H9 (cell line): Measurements from ENCODE around the gene MRPS10. TPM values are rescaled to one million over a fixed set of nuclear protein-coding genes. Genes with fewer than 3 reads are reported as not detected.

Experiments
- DNase-seq: peaks from one replicate; pipeline ENCODE4 v3.0.0-alpha.2; 2017
- H2AFZ ChIP-seq: one replicate; pipeline ENCODE4 v1.6.1; 2013; ENCODE audit warnings: mild to moderate bottlenecking, low read length, control low read depth, moderate library complexity
- H2AK5ac ChIP-seq: 2 replicates; pipeline ENCODE4 v1.6.1; 2013; ENCODE audit warnings: low read length, control low read depth, mixed read lengths; ENCODE audit not compliant: insufficient read length
- H2BK120ac ChIP-seq: one replicate; pipeline ENCODE4 v1.6.1; 2013; ENCODE audit warnings: low read depth, mild to moderate bottlenecking, low read length, control low read depth, inconsistent platforms; ENCODE audit not compliant: poor library complexity, severe bottlenecking
- H2BK12ac ChIP-seq: 2 replicates; pipeline ENCODE4 v1.6.1; 2013; ENCODE audit warnings: low read length, control low read depth, mixed read lengths, low read depth; ENCODE audit not compliant: insufficient read length
- H2BK15ac ChIP-seq: 2 replicates; pipeline ENCODE4 v1.6.1; 2013; ENCODE audit warnings: low read depth, low read length, control low read depth
- H2BK20ac ChIP-seq: one replicate; pipeline ENCODE4 v1.6.1; 2013; ENCODE audit warnings: low read depth, mild to moderate bottlenecking, low read length, control low read depth, inconsistent platforms; ENCODE audit not compliant: poor library complexity, severe bottlenecking
- H2BK5ac ChIP-seq: 2 replicates; pipeline ENCODE4 v1.6.1; 2013; ENCODE audit warnings: low read length, control low read depth, mixed read lengths; ENCODE audit not compliant: insufficient read length
- H3K14ac ChIP-seq: 2 replicates; pipeline ENCODE4 v1.6.1; 2013; ENCODE audit warnings: low read length, control low read depth; ENCODE audit not compliant: insufficient read depth
- H3K18ac ChIP-seq: 2 replicates; pipeline ENCODE4 v1.6.1; 2013; ENCODE audit warnings: low read depth, mild to moderate bottlenecking, mixed read lengths, low read length, control low read depth; ENCODE audit not compliant: insufficient read length
- H3K23ac ChIP-seq: 2 replicates; pipeline ENCODE4 v1.6.1; 2013; ENCODE audit warnings: low read length, control low read depth, mixed read lengths, low read depth; ENCODE audit not compliant: insufficient read length
- H3K23me2 ChIP-seq: 2 replicates; pipeline ENCODE4 v1.6.1; 2013; ENCODE audit warnings: low read depth, mild to moderate bottlenecking, mixed read lengths, low read length, control low read depth; ENCODE audit not compliant: insufficient read length, poor library complexity, severe bottlenecking
- H3K27ac ChIP-seq: 2 replicates; pipeline ENCODE4 v1.5.1; 2013; ENCODE audit warnings: low read length, control low read depth, mixed read lengths, low read depth; ENCODE audit not compliant: insufficient read length
- H3K27me3 ChIP-seq: 2 replicates; pipeline ENCODE4 v1.6.1; 2013; ENCODE audit warnings: low read length, control low read depth, inconsistent platforms; ENCODE audit not compliant: insufficient read depth
- H3K4ac ChIP-seq: 2 replicates; pipeline ENCODE4 v1.6.1; 2013; ENCODE audit warnings: low read depth, mild to moderate bottlenecking, control low read depth, inconsistent platforms, low read length, moderate library complexity
- H3K4me1 ChIP-seq: 2 replicates; pipeline ENCODE4 v1.6.1; 2013; ENCODE audit warnings: low read length, control low read depth, inconsistent platforms; ENCODE audit not compliant: insufficient read depth
- H3K4me2 ChIP-seq: 2 replicates; pipeline ENCODE4 v1.6.1; 2013; ENCODE audit warnings: low read length, control low read depth, mixed read lengths; ENCODE audit not compliant: insufficient read length, insufficient read depth
- H3K56ac ChIP-seq: 2 replicates; pipeline ENCODE4 v1.6.1; 2013; ENCODE audit warnings: low read depth, mild to moderate bottlenecking, mixed read lengths, low read length, control low read depth; ENCODE audit not compliant: insufficient read length
- H3K79me1 ChIP-seq: 2 replicates; pipeline ENCODE4 v1.6.1; 2013; ENCODE audit warnings: low read depth, mild to moderate bottlenecking, moderate library complexity, low read length, control low read depth, inconsistent platforms; ENCODE audit not compliant: insufficient read depth, poor library complexity, severe bottlenecking
- H3K79me2 ChIP-seq: 2 replicates; pipeline ENCODE4 v1.6.1; 2013; ENCODE audit warnings: low read length, control low read depth, inconsistent platforms; ENCODE audit not compliant: insufficient read depth
- H3K9ac ChIP-seq: 2 replicates; pipeline ENCODE4 v1.6.1; 2013; ENCODE audit warnings: low read length, control low read depth, mixed read lengths; ENCODE audit not compliant: insufficient read length; ENCODE audit errors: extremely low read depth
- H3K9me3 ChIP-seq: one replicate; pipeline ENCODE4 v1.6.1; 2013; ENCODE audit warnings: low read depth, low read length, inconsistent platforms; ENCODE audit not compliant: control insufficient read depth
- H3T11ph ChIP-seq: one replicate; pipeline ENCODE4 v1.6.1; 2013; ENCODE audit warnings: mild to moderate bottlenecking, low read length, control low read depth, inconsistent platforms
- H4K20me1 ChIP-seq: one replicate; pipeline ENCODE4 v1.6.1; 2013; ENCODE audit not compliant: control insufficient read depth, insufficient read length, insufficient read depth
- H4K5ac ChIP-seq: 2 replicates; pipeline ENCODE4 v1.6.1; 2013; ENCODE audit warnings: low read depth, mild to moderate bottlenecking, mixed read lengths, low read length, control low read depth; ENCODE audit not compliant: insufficient read length
- H4K8ac ChIP-seq: replicated peaks from 2 replicates; pipeline ENCODE4 v1.6.1; 2013; ENCODE audit warnings: low read length, control low read depth, mixed read lengths, low read depth; ENCODE audit not compliant: insufficient read length
- H4K91ac ChIP-seq: 2 replicates; pipeline ENCODE4 v1.6.1; 2013; ENCODE audit warnings: low read depth, mild to moderate bottlenecking, moderate library complexity, mixed read lengths, low read length, control low read depth; ENCODE audit not compliant: insufficient read length
- H3K27ac Mint-ChIP-seq, 3 experiments: 2 replicates in 2 of 3; 3 replicates in 1 of 3; pipeline ENCODE4 v1.8.0; 2020 to 2021; ENCODE audit warnings: mixed read lengths in 3 of 3, mild to moderate bottlenecking in 1 of 3, moderate library complexity in 1 of 3
- H3K27me3 Mint-ChIP-seq: 2 replicates; pipeline ENCODE4 v1.8.0; 2021; ENCODE audit warnings: low read depth, mild to moderate bottlenecking, moderate library complexity, mixed read lengths
- H3K36me3 Mint-ChIP-seq, 3 experiments: 2 replicates in 2 of 3; 3 replicates in 1 of 3; pipeline ENCODE4 v1.8.0; 2020 to 2021; ENCODE audit warnings: low read depth in 3 of 3, mixed read lengths in 3 of 3; ENCODE audit not compliant: insufficient read depth in 1 of 3
- H3K4me1 Mint-ChIP-seq, 2 experiments: 2 replicates each; pipeline ENCODE4 v1.8.0; 2020; ENCODE audit warnings: mixed read lengths in 2 of 2
- H3K4me3 Mint-ChIP-seq, 2 experiments: 2 replicates in 1 of 2; 3 replicates in 1 of 2; pipeline ENCODE4 v1.8.0; 2020 to 2021; ENCODE audit warnings: mild to moderate bottlenecking in 2 of 2, mixed read lengths in 2 of 2, moderate library complexity in 1 of 2
- H3K9me3 Mint-ChIP-seq, 2 experiments: 2 replicates in 1 of 2; 3 replicates in 1 of 2; pipeline ENCODE4 v1.8.0; 2020; ENCODE audit warnings: mild to moderate bottlenecking in 2 of 2, mixed read lengths in 2 of 2, moderate library complexity in 1 of 2
- WGBS: extraction: QIAGEN DNeasy Blood & Tissue Kit; methylation state at CpG from one replicate; pipeline ENCODE4 v1.1.7; 2013; ENCODE audit warnings: missing lambda C conversion rate, low lambda C conversion rate, mixed read lengths; ENCODE audit not compliant: insufficient read length; ENCODE audit errors: extremely low coverage; 5-methylcytosine and 5-hydroxymethylcytosine counted together
- total RNA-seq: library from RNA; stranded (reverse); gene quantifications from 2 replicates; pipeline ENCODE4 v1.2.1, GENCODE V29; 2021
- TF ChIP-seq, protein P1 (sequence below): fragments of 200-600 bp; sonication (generic); conservative IDR thresholded peaks from 3 replicates; pipeline ENCODE4 v1.8.0; 2021; ENCODE audit warnings: antibody characterized with exemption, mild to moderate bottlenecking

MRPS10 gene
- total RNA-seq, 1 experiment from 2014 or later = 33.9 TPM

DNA sequence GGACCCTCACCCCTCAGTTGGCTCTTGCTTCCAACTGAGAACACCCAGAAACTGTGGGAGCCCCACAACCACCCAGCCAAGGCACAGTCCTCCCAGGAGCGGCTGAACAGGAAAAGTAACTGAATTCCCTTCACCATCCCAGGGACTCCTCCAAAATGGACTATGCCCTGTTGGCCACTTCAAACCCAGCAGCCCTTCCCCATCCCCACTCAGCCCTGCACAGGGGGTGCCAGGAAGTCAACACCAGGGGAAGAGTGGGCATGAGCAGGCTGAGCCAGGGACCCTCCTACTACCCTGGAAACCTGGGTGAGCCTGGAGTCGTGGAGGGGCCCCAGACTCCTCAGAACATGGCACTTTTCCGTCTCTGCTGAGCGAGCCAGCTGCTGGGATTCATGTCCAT, 33.2 kb downstream of the MRPS10 start:
- no peak overlapping the region for H3K23ac ChIP-seq
- Mint-ChIP-seq H3K36me3 (peaks cover 6 to 15% (median 7%) of the 10 kb centered on the region in 3 experiments; a peak in 6 of 7 replicates), H3K27ac (peak overlapping the region in 1 of 3 experiments; percentile 89; a peak in 2 of 7 replicates), H3K9me3 (no peaks in the 10 kb centered on the region), H3K4me3 (no peak overlapping the region; a peak in 1 of 5 replicates), H3K4me1 (peaks cover 37 to 56% of the 10 kb centered on the region in 2 experiments), H3K27me3 (peaks cover 2% of the 10 kb centered on the region; the same call in 1 of the 2 replicates)
- no peaks in the 10 kb centered on the region for H3K9me3 ChIP-seq
- no peak overlapping the region for H2AFZ ChIP-seq
- no peaks in the 10 kb centered on the region; the same call in 1 of the 2 replicates for H3K27me3 ChIP-seq
- H3K79me1 ChIP-seq = no peaks in the 10 kb centered on the region
- H2AK5ac ChIP-seq = no peak overlapping the region
- no peaks in the 10 kb centered on the region for H3K79me2 ChIP-seq
- H2BK12ac ChIP-seq = no peak overlapping the region
- TF ChIP-seq, protein P1, sequence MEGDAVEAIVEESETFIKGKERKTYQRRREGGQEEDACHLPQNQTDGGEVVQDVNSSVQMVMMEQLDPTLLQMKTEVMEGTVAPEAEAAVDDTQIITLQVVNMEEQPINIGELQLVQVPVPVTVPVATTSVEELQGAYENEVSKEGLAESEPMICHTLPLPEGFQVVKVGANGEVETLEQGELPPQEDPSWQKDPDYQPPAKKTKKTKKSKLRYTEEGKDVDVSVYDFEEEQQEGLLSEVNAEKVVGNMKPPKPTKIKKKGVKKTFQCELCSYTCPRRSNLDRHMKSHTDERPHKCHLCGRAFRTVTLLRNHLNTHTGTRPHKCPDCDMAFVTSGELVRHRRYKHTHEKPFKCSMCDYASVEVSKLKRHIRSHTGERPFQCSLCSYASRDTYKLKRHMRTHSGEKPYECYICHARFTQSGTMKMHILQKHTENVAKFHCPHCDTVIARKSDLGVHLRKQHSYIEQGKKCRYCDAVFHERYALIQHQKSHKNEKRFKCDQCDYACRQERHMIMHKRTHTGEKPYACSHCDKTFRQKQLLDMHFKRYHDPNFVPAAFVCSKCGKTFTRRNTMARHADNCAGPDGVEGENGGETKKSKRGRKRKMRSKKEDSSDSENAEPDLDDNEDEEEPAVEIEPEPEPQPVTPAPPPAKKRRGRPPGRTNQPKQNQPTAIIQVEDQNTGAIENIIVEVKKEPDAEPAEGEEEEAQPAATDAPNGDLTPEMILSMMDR = no peak
- WGBS = no CpG with 5 or more reads among the region's 4 CpGs
- no peak overlapping the region for H3K9ac ChIP-seq
- H2BK15ac ChIP-seq = no peak overlapping the region
- H2BK5ac ChIP-seq = no peak overlapping the region
- H3T11ph ChIP-seq = no peak overlapping the region
- no peak overlapping the region for H3K4me2 ChIP-seq
- H3K4ac ChIP-seq = no peak overlapping the region
- H2BK20ac ChIP-seq = no peak overlapping the region
- DNase-seq = no peak
- no peak overlapping the region for H4K8ac ChIP-seq
- H3K27ac ChIP-seq = no peak overlapping the region
- H4K5ac ChIP-seq = no peak overlapping the region
- peaks cover 6% of the 10 kb centered on the region; the same call in 1 of the 2 replicates for H3K4me1 ChIP-seq
- H4K20me1 ChIP-seq = no peaks in the 10 kb centered on the region
- H3K23me2 ChIP-seq = no peaks in the 10 kb centered on the region
- no peak overlapping the region for H3K18ac ChIP-seq
- no peak overlapping the region for H2BK120ac ChIP-seq
- no peak overlapping the region for H4K91ac ChIP-seq
- H3K14ac ChIP-seq = no peak overlapping the region; the same call in 1 of the 2 replicates
- no peak overlapping the region for H3K56ac ChIP-seq
